Sigmoid colon (tissue), 7 donors: ENCODE data around the gene TXN2. TPM values are rescaled to one million over a fixed set of nuclear protein-coding genes. Genes with fewer than 3 reads are reported as not detected.
A peak's percentile ranks its signal among the peaks of the same experiment; 100 is the strongest.

Experiments used
- DNase-seq: peaks from one replicate; pipeline ENCODE4 v3.0.0-alpha.2; 2019
- H3K27ac ChIP-seq, 4 donors: fragments of 200-600 bp; sonication (generic); one replicate each; pipeline ENCODE4 v1.5.1; 2016 to 2019; ENCODE audit warnings: mild to moderate bottlenecking in 1 of 4
- H3K27me3 ChIP-seq, 3 donors: fragments of 200-600 bp; sonication (generic); one replicate each; pipeline ENCODE4 v1.5.1; 2019; ENCODE audit warnings: mild to moderate bottlenecking in 1 of 3
- H3K36me3 ChIP-seq, 4 donors: fragments of 200-600 bp; sonication (generic); one replicate each; pipeline ENCODE4 v1.5.1; 2016 to 2019
- H3K4me1 ChIP-seq, 4 donors: fragments of 200-600 bp; sonication (generic); one replicate each; pipeline ENCODE4 v1.5.1; 2017 to 2019
- H3K4me3 ChIP-seq, 4 donors: fragments of 200-600 bp; sonication (generic); one replicate each; pipeline ENCODE4 v1.5.1; 2017 to 2019; ENCODE audit warnings: mild to moderate bottlenecking in 2 of 4, moderate library complexity in 1 of 4
- H3K9me3 ChIP-seq, 4 donors: fragments of 200-600 bp in 3 of 4; sonication (generic) in 3 of 4; one replicate each; pipeline versions ENCODE4 v1.5.1 to v1.6.1; 2013 to 2019
- EP300 ChIP-seq, 4 donors: sonication (generic); formaldehyde crosslinking; IDR thresholded peaks; one replicate each; pipeline ENCODE4 v1.6.1; 2017; ENCODE audit warnings: antibody characterized with exemption in 4 of 4
- POLR2A ChIP-seq, 2 donors: fragments of 450-650 bp; IDR thresholded peaks; one replicate each; pipeline ENCODE4 v1.6.1; 2016; ENCODE audit warnings: antibody characterized with exemption in 2 of 2, mild to moderate bottlenecking in 2 of 2, moderate library complexity in 2 of 2
- POLR2AphosphoS5 ChIP-seq, 4 donors: sonication (generic); formaldehyde crosslinking; IDR thresholded peaks; one replicate each; pipeline ENCODE4 v1.6.1; 2017; ENCODE audit warnings: antibody characterized with exemption in 4 of 4
- WGBS, 2 donors: extraction: QIAGEN DNeasy Blood & Tissue Kit; methylation state at CpG; one replicate each; pipeline ENCODE4 v1.1.7; 2013; 5-methylcytosine and 5-hydroxymethylcytosine counted together
- intact Hi-C: fragments of 100-400 bp; cut with DNase I; formaldehyde crosslinking; loops from one replicate; pipeline ENCODE4 v1.15.1; 2023
- polyA plus RNA-seq, 3 donors: library from polyadenylated mRNA; stranded (reverse); fragments of 200-250 nt; gene quantifications; one replicate each; pipeline ENCODE4 v1.2.3, GENCODE V29; 2013
- total RNA-seq, 4 donors: library from RNA; depleted of rRNA; stranded (reverse); fragments of >200 nt; gene quantifications; one replicate each; pipeline ENCODE4 v1.1.0, GENCODE V29; 2016
- TF ChIP-seq, protein P1 (sequence below), 4 experiments: fragments of 450-650 bp in 3 of 4; fragments of 200-600 bp in 1 of 4; IDR thresholded peaks; one replicate each; pipeline ENCODE4 v1.5.1; 2016 to 2019; ENCODE audit warnings: antibody characterized with exemption in 4 of 4, mild to moderate bottlenecking in 3 of 4, moderate library complexity in 2 of 4
- donor health status: healthy with polysubstance abuse.
- donor health status: Bipolar disorder and iron deficiency.
- donor health status: healthy.

Gene TXN2
- total and polyA plus RNA-seq, 7 donors: 43.2 to 181 (median 72.2) TPM

DNA sequence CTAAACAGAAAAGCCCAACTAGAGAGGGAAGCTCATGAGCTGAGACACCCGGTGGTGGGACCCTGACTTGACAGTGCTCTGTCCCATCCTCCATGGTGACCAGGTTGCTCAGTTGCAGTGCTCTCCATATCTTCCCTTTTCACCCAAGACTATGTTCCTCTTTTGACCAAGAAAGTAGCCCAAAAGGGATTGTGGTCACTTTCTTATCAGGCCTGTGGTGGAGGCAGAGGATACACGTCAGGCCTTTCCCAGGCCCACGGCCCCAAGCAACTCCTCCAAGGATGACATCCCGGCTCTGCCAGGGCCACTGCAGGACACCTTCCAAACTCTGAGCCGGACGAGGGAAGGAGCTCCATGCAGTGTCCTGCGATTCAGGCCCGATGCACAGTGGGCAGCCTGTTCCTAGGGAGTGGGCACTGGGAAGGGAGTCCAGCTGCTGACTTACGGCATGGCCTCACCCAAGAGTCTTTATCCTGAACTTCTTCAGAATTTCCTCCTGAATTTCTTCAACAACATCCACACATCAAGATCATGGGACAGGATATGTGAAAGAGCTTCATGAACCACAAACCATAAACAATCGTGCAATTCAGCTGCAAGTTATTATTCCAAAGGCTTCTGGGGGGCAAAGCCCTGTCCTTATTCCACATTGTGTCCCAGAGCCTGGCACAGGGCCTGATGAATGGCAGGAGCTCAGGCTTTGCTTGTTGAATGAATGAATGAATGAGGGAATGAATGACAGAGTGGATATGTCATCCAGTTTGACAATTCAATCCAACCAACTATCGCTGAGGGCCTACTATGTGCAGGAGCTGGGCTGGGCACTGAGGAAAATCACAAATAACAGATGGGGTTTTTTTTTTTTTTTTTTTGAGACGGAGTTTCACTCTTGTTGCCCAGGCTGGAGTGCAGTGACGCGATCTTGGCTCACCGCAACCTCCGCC is 57.7 kb downstream of the TXN2 start:
- no peak for DNase-seq
- intact Hi-C loops: no loop called here
- Histone ChIP-seq H3K4me1 (peaks cover 0 to 22% (median 16%) of the 10 kb centered on the region in 4 donors), H3K27me3 (no peaks in the 10 kb centered on the region), H3K36me3 (no peaks in the 10 kb centered on the region), H3K4me3 (no peak overlapping the region), H3K9me3 (no peaks in the 10 kb centered on the region), H3K27ac (no peak overlapping the region)
- TF ChIP-seq POLR2A (IDR thresholded peaks at IDR 0.05): no peak
- TF ChIP-seq, protein P1, sequence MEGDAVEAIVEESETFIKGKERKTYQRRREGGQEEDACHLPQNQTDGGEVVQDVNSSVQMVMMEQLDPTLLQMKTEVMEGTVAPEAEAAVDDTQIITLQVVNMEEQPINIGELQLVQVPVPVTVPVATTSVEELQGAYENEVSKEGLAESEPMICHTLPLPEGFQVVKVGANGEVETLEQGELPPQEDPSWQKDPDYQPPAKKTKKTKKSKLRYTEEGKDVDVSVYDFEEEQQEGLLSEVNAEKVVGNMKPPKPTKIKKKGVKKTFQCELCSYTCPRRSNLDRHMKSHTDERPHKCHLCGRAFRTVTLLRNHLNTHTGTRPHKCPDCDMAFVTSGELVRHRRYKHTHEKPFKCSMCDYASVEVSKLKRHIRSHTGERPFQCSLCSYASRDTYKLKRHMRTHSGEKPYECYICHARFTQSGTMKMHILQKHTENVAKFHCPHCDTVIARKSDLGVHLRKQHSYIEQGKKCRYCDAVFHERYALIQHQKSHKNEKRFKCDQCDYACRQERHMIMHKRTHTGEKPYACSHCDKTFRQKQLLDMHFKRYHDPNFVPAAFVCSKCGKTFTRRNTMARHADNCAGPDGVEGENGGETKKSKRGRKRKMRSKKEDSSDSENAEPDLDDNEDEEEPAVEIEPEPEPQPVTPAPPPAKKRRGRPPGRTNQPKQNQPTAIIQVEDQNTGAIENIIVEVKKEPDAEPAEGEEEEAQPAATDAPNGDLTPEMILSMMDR (IDR thresholded peaks at IDR 0.05): no peak
- WGBS, 2 donors: 82 to 86% methylated on average over 15 to 16 of the region's 16 CpGs

DNA sequence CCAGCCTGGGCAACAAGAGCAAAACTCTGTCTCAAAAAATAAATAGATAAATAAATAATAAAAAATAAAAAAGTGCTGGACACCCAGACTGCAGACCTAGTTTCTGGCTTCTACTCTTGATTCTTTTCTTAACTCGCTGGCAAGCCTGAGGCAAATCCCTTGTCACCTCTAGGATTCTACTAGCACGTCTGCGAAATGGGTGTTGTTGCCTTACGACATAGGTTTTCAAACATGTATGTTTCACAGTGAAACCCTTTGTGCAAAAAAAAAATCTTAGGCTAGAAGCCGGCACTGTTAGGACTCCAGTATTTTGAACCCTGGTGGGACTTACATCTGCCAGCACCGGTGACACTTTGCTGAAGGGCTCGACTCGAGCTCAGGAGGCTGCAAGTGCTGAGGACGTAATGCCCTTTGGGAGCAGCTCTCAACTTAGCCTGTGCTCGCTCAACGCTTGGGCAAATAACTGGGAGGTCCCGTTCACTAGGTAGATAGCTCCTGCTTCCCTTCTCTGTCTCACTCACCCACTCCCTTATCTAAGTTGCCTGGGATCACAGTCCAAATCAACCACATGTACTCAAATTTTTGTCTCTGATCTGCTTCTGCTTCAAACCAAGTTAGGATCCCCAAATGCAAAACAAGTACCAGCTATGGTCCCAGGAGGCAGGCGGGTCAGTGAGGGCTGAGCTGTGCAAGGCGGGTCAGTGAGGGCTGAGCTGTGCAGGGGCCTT is 59.0 kb downstream of the TXN2 start:
- H3K27me3 ChIP-seq: no peaks in the 10 kb centered on the region
- 66 to 82% methylated on average over 14 of the region's 14 CpGs for WGBS, 2 donors
- H3K27ac ChIP-seq: no peak overlapping the region
- no peaks in the 10 kb centered on the region for H3K9me3 ChIP-seq
- DNase-seq: no peak
- H3K4me1 ChIP-seq: peaks cover 0 to 25% (median 18%) of the 10 kb centered on the region in 4 donors
- intact Hi-C loops: no loop called here
- H3K4me3 ChIP-seq: no peak overlapping the region
- no peaks in the 10 kb centered on the region for H3K36me3 ChIP-seq
- TF ChIP-seq POLR2A (IDR thresholded peaks at IDR 0.05) (no peak), POLR2AphosphoS5 (IDR thresholded peaks at IDR 0.05) (no peak), EP300 (IDR thresholded peaks at IDR 0.05) (no peak)
- TF ChIP-seq, protein P1 (IDR thresholded peaks at IDR 0.05): no peak

DNA sequence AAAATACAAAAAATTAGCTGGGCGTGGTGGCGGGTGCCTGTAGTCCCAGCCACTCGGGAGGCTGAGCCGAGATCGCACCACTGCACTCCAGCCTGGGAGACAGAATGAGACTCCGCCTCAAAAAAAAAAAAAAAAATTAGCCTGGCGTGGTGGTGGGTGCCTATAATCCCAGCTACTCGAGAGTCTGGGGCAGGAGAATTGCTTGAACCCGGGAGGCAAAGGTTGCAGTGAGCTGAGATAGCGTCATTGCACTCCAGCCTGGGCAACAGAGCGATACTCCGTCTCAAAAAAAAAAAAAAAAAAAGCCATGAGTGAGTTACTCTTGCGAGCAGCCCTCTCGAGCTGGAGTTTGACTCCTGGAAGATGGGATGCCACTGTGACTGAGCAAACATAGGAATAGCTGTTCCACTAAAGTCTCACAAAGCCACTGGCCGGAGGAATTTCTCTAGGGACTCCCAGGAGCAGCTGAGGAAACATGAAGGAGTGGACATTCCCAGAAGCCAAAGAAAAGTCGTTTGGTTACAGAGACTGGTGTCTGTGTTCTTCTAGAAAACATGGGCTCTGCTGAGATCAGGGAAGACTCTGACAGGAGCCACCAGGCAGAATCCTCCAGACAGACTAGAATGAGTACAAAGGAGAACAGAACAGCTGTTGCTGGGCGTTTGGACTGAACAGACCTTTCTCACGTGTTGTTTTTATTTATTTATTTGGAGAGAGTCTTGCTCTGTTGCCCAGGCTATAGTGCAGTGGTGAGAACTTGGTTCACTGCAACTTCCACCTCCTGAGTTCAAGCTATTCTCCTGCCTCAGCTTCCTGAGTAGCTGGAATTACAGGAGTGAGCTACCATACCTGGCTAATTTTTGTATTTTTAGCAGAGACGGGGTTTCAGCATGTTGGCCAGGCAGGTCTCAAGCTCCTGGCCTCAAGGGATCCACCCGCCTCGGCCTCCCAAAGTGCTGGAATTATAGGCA is 61.2 kb downstream of the TXN2 start:
- peak overlapping the region in 3 of 4 donors; percentile 19 to 29 (median 24) for H3K4me3 ChIP-seq
- no peaks in the 10 kb centered on the region for H3K27me3 ChIP-seq
- H3K9me3 ChIP-seq: no peaks in the 10 kb centered on the region
- H3K4me1 ChIP-seq: peaks cover 0 to 25% (median 18%) of the 10 kb centered on the region in 4 donors
- H3K36me3 ChIP-seq: no peaks in the 10 kb centered on the region
- peak overlapping the region; percentile 56 to 88 (median 73) for H3K27ac ChIP-seq
- no peak for TF ChIP-seq EP300 (IDR thresholded peaks at IDR 0.05)
- TF ChIP-seq, protein P1 (IDR thresholded peaks at IDR 0.05): no peak
- DNase-seq: no peak
- intact Hi-C loops: no loop called here
- WGBS, 2 donors: 16 to 58% methylated on average over 21 of the region's 21 CpGs

DNA sequence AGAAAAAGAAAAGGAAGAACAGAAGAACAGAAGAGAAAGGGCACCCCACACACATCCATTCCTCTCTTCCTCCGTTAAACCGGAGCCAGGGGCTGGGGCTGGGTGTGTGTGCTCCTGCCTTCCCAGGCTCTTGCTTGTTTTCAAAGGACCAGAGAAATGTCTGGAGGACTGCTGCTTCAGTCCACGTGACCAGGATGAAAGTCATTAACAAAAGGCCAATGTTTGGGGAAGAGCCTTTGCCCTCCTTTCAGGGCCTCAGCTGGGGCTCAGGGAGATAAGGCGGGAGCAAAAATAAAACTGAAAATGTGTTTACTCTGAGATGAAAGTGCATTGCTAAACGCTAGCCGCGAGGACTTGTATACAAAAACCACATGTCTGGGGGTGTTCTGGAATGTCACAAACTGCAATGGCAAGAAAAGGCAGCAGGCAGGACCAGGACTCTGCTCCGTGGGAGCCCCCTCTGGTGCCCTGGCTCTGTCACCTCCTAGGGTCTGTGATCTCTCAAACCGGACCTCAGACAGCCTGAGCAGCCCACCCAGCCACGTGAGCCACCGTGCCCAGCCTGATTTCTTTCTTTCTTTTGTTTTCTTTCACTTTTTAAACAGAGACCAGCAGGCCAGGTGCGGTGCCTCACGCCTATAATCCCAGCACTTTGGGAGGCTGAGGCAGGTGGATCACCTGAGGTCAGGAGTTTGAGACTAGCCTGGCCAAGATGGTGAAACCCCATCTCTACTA is 62.1 kb downstream of the TXN2 start:
- Histone ChIP-seq H3K4me1 (peaks cover 0 to 25% (median 18%) of the 10 kb centered on the region in 4 donors), H3K27ac (peak overlapping the region; percentile 56 to 88 (median 73)), H3K4me3 (peak overlapping the region in 3 of 4 donors; percentile 19 to 29 (median 24)), H3K27me3 (no peaks in the 10 kb centered on the region), H3K9me3 (no peaks in the 10 kb centered on the region), H3K36me3 (no peaks in the 10 kb centered on the region)
- peak; percentile 81 for DNase-seq
- intact Hi-C loops: no loop called here
- 4 to 22% methylated on average over 13 of the region's 13 CpGs for WGBS, 2 donors
- TF ChIP-seq POLR2A (IDR thresholded peaks at IDR 0.05): no peak
- peak in 2 of 4 donors; percentile 35 to 59 for TF ChIP-seq POLR2AphosphoS5 (IDR thresholded peaks at IDR 0.05)
- TF ChIP-seq, protein P1 (IDR thresholded peaks at IDR 0.05): no peak
- TF ChIP-seq EP300 (IDR thresholded peaks at IDR 0.05): no peak
